Prostate gland (tissue), 2 donors: Measurements from ENCODE around the gene COL24A1.

Source experiments
- POLR2A ChIP-seq: fragments of 450-650 bp; IDR thresholded peaks from one replicate; pipeline ENCODE4 v1.6.1; 2016; ENCODE audit warnings: antibody characterized with exemption, mild to moderate bottlenecking
- TF ChIP-seq, protein P1 (sequence below), 4 experiments: fragments of 200-600 bp in 2 of 4; fragments of 450-650 bp in 2 of 4; sonication (generic) in 2 of 4; IDR thresholded peaks; 1 replicate in 3 of 4; 2 replicates in 1 of 4; pipeline ENCODE4 v1.5.1; 2016 to 2019; ENCODE audit warnings: antibody characterized with exemption in 4 of 4, mild to moderate bottlenecking in 2 of 4, moderate library complexity in 2 of 4

DNA sequence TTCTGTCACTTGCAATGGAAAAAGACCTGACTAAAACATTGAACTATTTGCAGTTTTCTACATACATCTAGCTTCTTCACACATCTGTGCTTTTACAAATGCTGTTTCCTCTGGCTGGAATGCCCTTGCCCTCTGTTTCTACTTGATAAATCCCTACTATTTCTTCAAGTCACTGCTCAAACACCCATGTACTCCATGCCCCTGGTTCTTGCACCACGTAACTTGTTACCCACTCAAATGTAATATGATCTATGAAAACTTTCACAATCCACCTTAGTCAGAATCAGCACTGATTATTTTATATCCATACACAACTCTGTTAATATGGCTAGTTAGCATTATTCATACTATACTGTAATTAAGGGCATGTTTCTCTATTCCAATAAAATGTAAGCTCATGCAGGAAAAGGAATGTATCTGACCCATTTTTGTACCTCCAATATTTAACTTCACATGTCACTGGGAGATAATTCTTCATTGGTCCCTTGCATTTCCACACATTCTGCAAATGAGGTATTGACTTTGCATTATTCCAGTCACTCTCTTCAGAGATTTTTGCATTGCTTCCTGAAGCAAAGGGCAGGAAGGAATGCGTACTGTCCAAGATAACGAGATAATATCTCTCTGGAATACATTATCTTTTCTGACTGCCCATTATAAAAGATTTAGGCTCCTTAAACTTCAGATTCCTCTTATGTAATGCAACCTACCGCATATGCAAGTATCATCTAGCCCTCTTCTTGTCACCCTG lies 158.3 kb downstream of the COL24A1 start:
- TF ChIP-seq, protein P1, sequence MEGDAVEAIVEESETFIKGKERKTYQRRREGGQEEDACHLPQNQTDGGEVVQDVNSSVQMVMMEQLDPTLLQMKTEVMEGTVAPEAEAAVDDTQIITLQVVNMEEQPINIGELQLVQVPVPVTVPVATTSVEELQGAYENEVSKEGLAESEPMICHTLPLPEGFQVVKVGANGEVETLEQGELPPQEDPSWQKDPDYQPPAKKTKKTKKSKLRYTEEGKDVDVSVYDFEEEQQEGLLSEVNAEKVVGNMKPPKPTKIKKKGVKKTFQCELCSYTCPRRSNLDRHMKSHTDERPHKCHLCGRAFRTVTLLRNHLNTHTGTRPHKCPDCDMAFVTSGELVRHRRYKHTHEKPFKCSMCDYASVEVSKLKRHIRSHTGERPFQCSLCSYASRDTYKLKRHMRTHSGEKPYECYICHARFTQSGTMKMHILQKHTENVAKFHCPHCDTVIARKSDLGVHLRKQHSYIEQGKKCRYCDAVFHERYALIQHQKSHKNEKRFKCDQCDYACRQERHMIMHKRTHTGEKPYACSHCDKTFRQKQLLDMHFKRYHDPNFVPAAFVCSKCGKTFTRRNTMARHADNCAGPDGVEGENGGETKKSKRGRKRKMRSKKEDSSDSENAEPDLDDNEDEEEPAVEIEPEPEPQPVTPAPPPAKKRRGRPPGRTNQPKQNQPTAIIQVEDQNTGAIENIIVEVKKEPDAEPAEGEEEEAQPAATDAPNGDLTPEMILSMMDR (IDR thresholded peaks at IDR 0.05): no peak
- TF ChIP-seq POLR2A: no peak
